NCI-H1694 treated with DMSO at 0.1 percent for 48 hours (cell line): Measurements from ENCODE around the gene VAV2.
"Not testable (repeated sequence)": the region's sequence is repeated elsewhere in the genome, so short reads cannot be mapped to it uniquely, and the experiment has no call there.

Experiments
- DNase-seq: peaks from one replicate; lab custom pipeline; 2025; lab: John Stamatoyannopoulos, UW

VAV2 gene

GRCh38 chr9:133938086-133938485 lies 54.0 kb downstream of the VAV2 start:
- no peak for DNase-seq

- no peak for DNase-seq
Measured at GRCh38 chr9:133937120-133937519, 55.0 kb downstream of the VAV2 start.

- no peak for DNase-seq
Measured at GRCh38 chr9:133935328-133936005, 56.7 kb downstream of the VAV2 start.

- DNase-seq = no peak
Measured at GRCh38 chr9:133934482-133935232, 57.5 kb downstream of the VAV2 start.

GRCh38 chr9:133933426-133934026 lies 58.6 kb downstream of the VAV2 start:
- DNase-seq = no peak

- DNase-seq = no peak
Measured at GRCh38 chr9:133932633-133933032, 59.5 kb downstream of the VAV2 start.

- DNase-seq = no peak
Measured at GRCh38 chr9:133932181-133932580, 59.9 kb downstream of the VAV2 start.

- no peak for DNase-seq
Measured at GRCh38 chr9:133930682-133931485, 61.2 kb downstream of the VAV2 start.

GRCh38 chr9:133930046-133930681 lies 62.0 kb downstream of the VAV2 start:
- no peak for DNase-seq

- DNase-seq = no peak
Measured at GRCh38 chr9:133929599-133929998, 62.5 kb downstream of the VAV2 start.

GRCh38 chr9:133928248-133928764 lies 63.8 kb downstream of the VAV2 start:
- no peak for DNase-seq

- DNase-seq = no peak
Measured at GRCh38 chr9:133927041-133927440, 65.1 kb downstream of the VAV2 start.

GRCh38 chr9:133926165-133926856 lies 65.8 kb downstream of the VAV2 start:
- no peak for DNase-seq

GRCh38 chr9:133924453-133924852 lies 67.7 kb downstream of the VAV2 start:
- no peak for DNase-seq

GRCh38 chr9:133923608-133924007 lies 68.5 kb downstream of the VAV2 start:
- DNase-seq = not testable (repeated sequence)

GRCh38 chr9:133921866-133922265 lies 70.3 kb downstream of the VAV2 start:
- no peak for DNase-seq

- DNase-seq = no peak
Measured at GRCh38 chr9:133920471-133920870, 71.7 kb downstream of the VAV2 start.

- no peak for DNase-seq
Measured at GRCh38 chr9:133919253-133920115, 72.6 kb downstream of the VAV2 start.

GRCh38 chr9:133918111-133918813 lies 73.9 kb downstream of the VAV2 start:
- DNase-seq = no peak
